K562 (cell line): ENCODE results near the gene AP3S2. TPM values are rescaled to one million over a fixed set of nuclear protein-coding genes. Genes with fewer than 3 reads are reported as not detected.
A peak's percentile ranks its signal among the peaks of the same experiment; 100 is the strongest.

Experiments used
- ATAC-seq: fragments of 200-7000 bp; cut with Tn5 transposase; 3 replicates; pipeline ENCODE4 v1.9.1; 2020; ENCODE audit warnings: moderate library complexity
- BruUV-seq: library from RNA; stranded (reverse); fragments of 400-500 nt; replicated peaks from 2 replicates; lab custom pipeline; 2021; lab: Mats Ljungman, UMichigan
- CTCF ChIA-PET: fragments of 300-600 bp; formaldehyde crosslinking; extraction: SDS; loops from one replicate; lab custom pipeline; 2021; ENCODE audit warnings: low intra/inter-chr PET ratio; lab: Yijun Ruan, JAX
- POLR2A ChIA-PET: fragments of 300-600, 350-650 bp; sonication (Branson Sonifier 250); formaldehyde crosslinking; extraction: SDS; loops from one replicate; lab custom pipeline; 2021; ENCODE audit warnings: antibody characterized with exemption, inconsistent platforms; lab: Yijun Ruan, JAX
- DNase-seq, 4 experiments: peaks; one replicate each; pipeline versions ENCODE4 v3.0.0 to v3.0.0-alpha.2; 2011 to 2018; ENCODE audit warnings: low spot score in 3 of 4, mixed read lengths in 3 of 4; ENCODE audit errors: extremely low read depth in 1 of 4
- FAIRE-seq: peaks from 2 replicates; lab custom pipeline; 2011; peaks lifted over from hg19 to GRCh38; lab: Jason Lieb, UNC
- H2AFZ ChIP-seq: 2 replicates; pipeline ENCODE4 v1.6.0; 2011; ENCODE audit warnings: low read depth, low read length, control low read depth, inconsistent platforms
- H3K27ac ChIP-seq: fragments of 200-600 bp; 3 replicates; pipeline ENCODE4 v1.8.0; 2011; ENCODE audit warnings: low read depth, mild to moderate bottlenecking, control low read depth, inconsistent platforms, low read length, moderate library complexity, mixed read lengths; ENCODE audit errors: extremely low read depth
- H3K27me3 ChIP-seq, 2 experiments: fragments of 300-600 bp in 1 of 2; 2 replicates in 1 of 2; 3 replicates in 1 of 2; pipeline versions ENCODE4 v1.6.0 to v1.8.0; 2011; ENCODE audit warnings: inconsistent platforms in 2 of 2, low read length in 2 of 2, mild to moderate bottlenecking in 1 of 2, mixed read lengths in 1 of 2, moderate library complexity in 1 of 2; ENCODE audit not compliant: control insufficient read depth in 2 of 2, insufficient read depth in 2 of 2
- H3K36me3 ChIP-seq: fragments of 300-600 bp; 3 replicates; pipeline ENCODE4 v1.8.0; 2011; ENCODE audit warnings: mild to moderate bottlenecking, low read length, inconsistent platforms; ENCODE audit not compliant: control insufficient read depth, insufficient read depth
- H3K4me1 ChIP-seq, 2 experiments: fragments of 200-600 bp in 1 of 2; replicated peaks in 1 of 2; 2 replicates in 1 of 2; 3 replicates in 1 of 2; pipeline versions ENCODE4 v1.5.1 to v1.8.0; 2011; ENCODE audit warnings: inconsistent platforms in 2 of 2, low read length in 2 of 2, mild to moderate bottlenecking in 1 of 2, mixed read lengths in 1 of 2, moderate library complexity in 1 of 2; ENCODE audit not compliant: control insufficient read depth in 2 of 2, insufficient read depth in 2 of 2
- H3K4me2 ChIP-seq: 2 replicates; pipeline ENCODE4 v1.6.1; 2011; ENCODE audit warnings: low read length, control low read depth, inconsistent platforms, mixed read lengths; ENCODE audit not compliant: insufficient read depth
- H3K4me3 ChIP-seq: fragments of 200-600 bp; sonication (generic), shearing (Covaris generic); 2 replicates; pipeline ENCODE4 v1.5.1; 2016; ENCODE audit warnings: control low read depth, inconsistent platforms
- H3K79me2 ChIP-seq: fragments of 200-600 bp; 3 replicates; pipeline ENCODE4 v1.8.0; 2011; ENCODE audit warnings: low read length, inconsistent platforms; ENCODE audit not compliant: control insufficient read depth, insufficient read depth
- H3K9ac ChIP-seq, 2 experiments: 2 replicates each; pipeline versions ENCODE4 v1.6.0 to v1.6.1; 2011; ENCODE audit warnings: low read depth in 2 of 2, low read length in 2 of 2, control low read depth in 1 of 2, inconsistent platforms in 1 of 2, mild to moderate bottlenecking in 1 of 2, mixed read lengths in 1 of 2; ENCODE audit not compliant: insufficient read depth in 1 of 2
- H3K9me1 ChIP-seq: one replicate; pipeline ENCODE4 v1.6.0; 2011; ENCODE audit warnings: inconsistent platforms, mild to moderate bottlenecking, low read length, moderate library complexity; ENCODE audit not compliant: control insufficient read depth, insufficient read depth
- H3K9me3 ChIP-seq: replicated peaks from 2 replicates; pipeline ENCODE4 v1.5.1; 2011; ENCODE audit warnings: low read depth, low read length, inconsistent platforms; ENCODE audit not compliant: control insufficient read depth, insufficient read depth
- H4K20me1 ChIP-seq: replicated peaks from 2 replicates; pipeline ENCODE4 v1.6.1; 2011; ENCODE audit warnings: low read length, inconsistent platforms, mixed read lengths; ENCODE audit not compliant: control insufficient read depth, insufficient read depth
- ARID1B ChIP-seq: fragments of 450-650 bp; IDR thresholded peaks from 2 replicates; pipeline ENCODE4 v1.6.1; 2016; ENCODE audit warnings: antibody characterized with exemption, mild to moderate bottlenecking, inconsistent platforms
- E2F3 ChIP-seq: fragments of 250-450 bp; sonication (Bioruptor Pico); IDR thresholded peaks from 2 replicates; pipeline ENCODE4 v1.4.0; 2020; ENCODE audit warnings: mild to moderate bottlenecking
- HDAC3 ChIP-seq: fragments of 450-650 bp; IDR thresholded peaks from 2 replicates; pipeline ENCODE4 v1.6.1; 2018; ENCODE audit warnings: borderline replicate concordance, mild to moderate bottlenecking, moderate library complexity; ENCODE audit not compliant: partially characterized antibody
- SUPT5H ChIP-seq: fragments of 450-650 bp; IDR thresholded peaks from 2 replicates; pipeline ENCODE4 v1.6.1; 2016
- TEAD4 ChIP-seq, 2 experiments: sonication (generic) in 1 of 2; formaldehyde crosslinking in 1 of 2; IDR thresholded peaks; 2 replicates each; pipeline versions ENCODE4 v1.6.1 to v1.8.0; 2012 to 2022; ENCODE audit warnings: borderline replicate concordance in 1 of 2, inconsistent platforms in 1 of 2, low read length in 1 of 2, mild to moderate bottlenecking in 1 of 2, missing genetic modification reagents in 1 of 2
- ZNF395 ChIP-seq: fragments of 200-800 bp; sonication (Bioruptor generic); IDR thresholded peaks from 2 replicates; pipeline ENCODE4 v1.6.1; 2017; ENCODE audit warnings: missing genetic modification characterization, missing compliant biosample characterization
- ZNF589 ChIP-seq: fragments of 200-800 bp; sonication (Bioruptor generic); IDR thresholded peaks from 2 replicates; pipeline ENCODE4 v1.6.1; 2016; ENCODE audit warnings: low read depth, missing genetic modification characterization, missing compliant biosample characterization
- ZNF75A ChIP-seq: fragments of 450-650 bp; formaldehyde crosslinking; IDR thresholded peaks from 2 replicates; pipeline ENCODE4 v1.4.0; 2020; ENCODE audit warnings: mild to moderate bottlenecking
- WGBS: fragments of 100-300 bp; shearing (Covaris generic); methylation state at CpG from one replicate; pipeline ENCODE4 v1.1.6; 2016; ENCODE audit warnings: low coverage, mixed read lengths; ENCODE audit not compliant: insufficient coverage; ENCODE audit errors: missing lambda C conversion rate; 5-methylcytosine and 5-hydroxymethylcytosine counted together
- in situ Hi-C: fragments of 300-500 bp; cut with MboI; formaldehyde crosslinking; loops from 4 replicates; pipeline ENCODE4 v1.15.0; 2018; ENCODE audit warnings: inconsistent platforms, mixed read lengths
- intact Hi-C: fragments of 100-400 bp; cut with micrococcal nuclease; formaldehyde crosslinking; loops from 2 replicates; pipeline ENCODE4 v1.14.2; 2022
- polyA plus RNA-seq, 8 experiments: library from polyadenylated mRNA; depleted of rRNA in 4 of 8; stranded (reverse) in 5 of 8; unstranded in 3 of 8; fragments of >200 nt; fragmentation: Nextera tagmentation in 2 of 8; fragmentation: Illumina TruSeq in 1 of 8; extraction: Ambion mirVana in 2 of 8; extraction: Trizol in 1 of 8; gene quantifications; 2 replicates each; pipeline versions ENCODE4 v1.2.1 to v1.2.3, GENCODE V29; 2011 to 2014; ENCODE audit warnings: inconsistent platforms in 1 of 8, missing spikeins in 1 of 8
- total RNA-seq, 7 experiments: library from RNA; depleted of rRNA in 6 of 7; stranded (reverse); fragments of >200 nt in 6 of 7; fragmentation: Illumina TruSeq in 2 of 7; extraction: Trizol in 2 of 7; gene quantifications; 2 replicates each; pipeline versions ENCODE4 v1.2.1 to v1.2.3, GENCODE V29; 2011 to 2021; ENCODE audit warnings: low replicate concordance in 1 of 7

AP3S2 gene
- total and polyA plus RNA-seq, 9 of the 15 experiments (the other 6 are each of a cell fraction or from before 2014, with no cell fraction given) = 16.4 to 54.1 (median 37.4) TPM

DNA sequence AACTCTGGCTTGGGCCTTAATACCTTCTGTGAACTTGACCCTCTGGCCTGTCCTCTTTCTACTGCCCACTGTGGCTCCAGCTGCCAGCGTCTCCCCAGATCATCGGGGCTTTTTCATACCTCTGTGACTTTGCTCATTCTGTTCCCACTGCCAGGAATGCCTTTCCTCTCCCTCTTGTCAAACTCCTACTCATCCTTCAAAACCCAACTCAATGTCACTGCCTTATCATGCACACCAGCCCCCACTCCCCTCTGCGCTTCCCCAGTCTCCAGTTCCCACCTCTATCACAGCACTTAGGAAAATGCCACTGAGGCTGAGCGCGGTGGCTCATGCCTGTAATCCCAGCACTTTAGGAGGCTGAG lies 84.0 kb downstream of the AP3S2 start (continued):
- TF ChIP-seq ZNF395 (CRISPR knock-in tag) (no peak), TEAD4 (IDR thresholded peaks at IDR 0.05; ENCODE audit: low read length) (no peak), TEAD4 (CRISPR knock-in tag; IDR thresholded peaks at IDR 0.05; ENCODE audit: borderline replicate concordance) (no peak), ARID1B (no peak), ZNF589 (CRISPR knock-in tag) (no peak)

DNA sequence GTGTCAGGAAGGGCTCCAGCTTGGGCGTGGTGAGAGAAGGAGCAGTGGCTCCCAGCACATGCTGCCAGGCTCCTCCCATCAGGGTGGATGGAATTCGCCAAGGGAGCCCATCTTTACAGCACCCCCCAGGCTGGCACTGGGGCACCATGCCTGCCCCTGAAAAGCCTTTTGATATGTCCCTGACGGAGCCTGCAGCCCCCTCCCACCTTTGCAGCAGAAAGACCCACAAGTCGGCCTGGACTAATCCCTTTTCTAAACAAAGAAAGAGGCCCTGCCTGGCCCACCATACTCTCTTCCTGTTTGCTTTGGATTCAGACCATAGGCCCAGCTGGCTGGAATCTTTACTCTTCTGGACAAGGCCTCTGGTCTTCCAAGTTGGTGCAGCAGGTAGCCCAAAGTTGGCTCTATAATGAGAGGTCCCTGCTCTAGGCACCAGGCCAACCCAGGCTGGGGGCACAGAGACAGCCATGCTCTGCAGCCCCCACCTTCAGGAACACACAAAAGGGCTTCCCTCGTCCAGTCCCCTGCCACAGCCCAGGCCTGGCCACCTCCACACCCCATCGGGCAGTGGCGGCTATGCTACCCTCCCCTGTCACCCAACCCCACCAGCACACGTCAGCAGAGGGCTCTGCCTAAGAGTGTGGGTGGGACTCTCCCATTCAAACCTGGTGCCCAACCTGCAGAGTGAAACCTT lies 84.6 kb downstream of the AP3S2 start:
- ChIA-PET POLR2A (interaction anchor here (0.6 to 0.7 kb wide), 2 partner anchors 36 to 1477 kb away, joined by 3 read pairs; no protein-coding TSS in a partner anchor), CTCF (no interaction called here)
- Histone ChIP-seq H3K27me3 (no peaks in the 10 kb centered on the region), H3K4me3 (no peak overlapping the region), H3K9ac (peak overlapping the region in 1 of 2 experiments; percentile 68; a peak in 2 of 4 replicates), H3K27ac (no peak overlapping the region), H3K4me2 (no peak overlapping the region), H3K9me1 (no peaks in the 10 kb centered on the region), H4K20me1 (no peaks in the 10 kb centered on the region), H3K9me3 (no peaks in the 10 kb centered on the region), H3K4me1 (peaks cover 0 to 52% of the 10 kb centered on the region in 2 experiments; a peak in 2 of 5 replicates), H3K79me2 (no peaks in the 10 kb centered on the region), H3K36me3 (no peaks in the 10 kb centered on the region), H2AFZ (no peak overlapping the region)
- DNase-seq (no peak), ATAC-seq (no peak), FAIRE-seq (no peak)
- no TSS peak for BruUV-seq
- in situ Hi-C loops (no loop called here), intact Hi-C loops (no loop called here)
- 49% methylated on average over 8 of the region's 8 CpGs for WGBS
- no peak for TF ChIP-seq E2F3 (CRISPR knock-in tag)
- TF ChIP-seq SUPT5H = no peak
- no peak for TF ChIP-seq HDAC3
- no peak for TF ChIP-seq ZNF75A
